GM21619 (cell line): Measurements from ENCODE around the gene GAL3ST3.
A peak's percentile ranks its signal among the peaks of the same experiment; 100 is the strongest.

Experiments
- ATAC-seq: cut with Tn5 transposase; IDR thresholded peaks from one replicate; pipeline ENCODE4 v1.9.1; 2021; ENCODE audit not compliant: unreplicated experiment

The GAL3ST3 gene

GRCh38 chr11:66069715-66070603, 21.0 kb upstream of the GAL3ST3 start, which contains the start of gene PACS1:
Gene PACS1, plus strand, starts transcription at chr11:66070272. Its CDS starts 215 bp downstream, at chr11:66070487.
- ATAC-seq, result peak; percentile 41

DNA sequence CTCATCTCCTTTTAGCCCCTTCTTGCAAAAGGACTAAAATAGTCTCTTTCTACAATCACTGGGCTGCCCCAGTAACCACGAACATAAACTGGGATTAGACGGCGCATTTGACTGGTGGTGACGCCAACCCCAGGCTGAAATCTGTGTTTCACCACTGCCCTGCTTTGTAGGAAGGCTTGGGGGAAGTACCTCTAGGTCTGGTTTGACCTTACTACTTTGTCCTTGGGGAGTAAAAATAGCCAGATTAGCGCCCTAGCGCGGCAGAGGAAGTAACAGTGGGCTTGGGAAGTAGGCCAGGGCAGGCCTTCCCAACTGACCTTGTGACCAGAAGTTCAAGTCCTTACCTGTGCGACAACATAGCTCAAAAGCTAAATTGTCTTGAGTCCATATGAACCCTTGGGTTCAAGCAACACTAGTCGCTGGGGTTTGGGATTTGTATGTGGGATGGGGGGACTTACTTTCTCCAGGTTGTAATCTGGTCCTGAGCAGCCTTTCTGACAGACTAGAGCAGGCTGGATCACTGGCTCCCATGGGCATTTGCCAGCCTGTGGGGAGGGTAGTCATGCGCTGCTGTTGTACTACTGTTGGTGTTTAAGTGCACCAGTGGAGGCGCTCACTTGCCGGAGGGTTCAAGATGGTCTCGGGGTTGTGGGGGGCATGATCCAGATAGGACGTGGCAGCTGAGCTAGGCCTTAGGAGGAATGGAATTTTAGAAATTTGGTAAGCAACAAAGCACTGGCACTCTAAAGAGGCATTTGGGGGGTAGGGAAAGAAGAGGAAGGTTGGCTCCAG, 20.2 kb upstream of the GAL3ST3 start:
- no peak for ATAC-seq

GRCh38 chr11:66068154-66068821, 19.3 kb upstream of the GAL3ST3 start:
- no peak for ATAC-seq

GRCh38 chr11:66067640-66068039, 18.7 kb upstream of the GAL3ST3 start:
- ATAC-seq, result no peak

GRCh38 chr11:66066751-66067150, 17.8 kb upstream of the GAL3ST3 start:
- no peak for ATAC-seq

DNA sequence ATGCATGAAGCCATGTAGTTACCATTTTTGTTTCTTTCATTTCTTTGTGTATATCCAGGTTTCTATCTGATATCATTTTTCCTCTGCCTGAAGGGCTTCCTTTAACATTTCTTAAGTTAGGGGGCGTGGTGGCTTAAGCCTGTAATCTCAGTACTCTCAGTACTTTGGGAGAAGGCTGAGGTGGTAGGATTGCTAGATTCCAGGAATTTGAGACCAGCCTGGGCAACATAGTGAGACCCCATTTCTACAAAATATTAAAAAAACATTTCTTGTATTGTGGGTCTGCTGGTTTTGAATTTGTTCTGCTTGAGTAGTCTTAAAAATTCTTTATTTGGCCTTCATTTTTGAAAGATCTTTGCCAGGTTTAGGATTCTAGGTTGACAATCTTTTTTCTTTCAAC, 15.6 kb upstream of the GAL3ST3 start:
- ATAC-seq, result no peak

DNA sequence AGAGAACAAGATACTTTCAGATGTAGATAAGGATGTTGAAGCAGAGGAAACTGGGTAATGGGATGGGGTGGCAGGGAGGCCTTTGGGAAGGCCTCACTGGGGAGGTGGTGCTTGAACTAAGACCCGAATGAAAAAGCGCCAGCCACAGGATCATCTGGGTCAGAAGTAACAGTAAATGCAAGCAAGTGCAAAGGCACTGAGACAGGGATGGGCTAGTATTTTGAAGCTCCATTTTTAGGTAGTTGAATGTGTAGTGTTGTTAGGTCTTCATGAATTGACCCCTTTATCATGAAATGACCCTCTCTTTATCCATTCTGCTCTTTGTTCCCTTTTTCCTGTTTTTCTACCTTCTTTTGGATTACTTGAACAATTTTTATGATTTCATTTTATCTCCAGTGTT, 14.9 kb upstream of the GAL3ST3 start:
- no peak for ATAC-seq

DNA sequence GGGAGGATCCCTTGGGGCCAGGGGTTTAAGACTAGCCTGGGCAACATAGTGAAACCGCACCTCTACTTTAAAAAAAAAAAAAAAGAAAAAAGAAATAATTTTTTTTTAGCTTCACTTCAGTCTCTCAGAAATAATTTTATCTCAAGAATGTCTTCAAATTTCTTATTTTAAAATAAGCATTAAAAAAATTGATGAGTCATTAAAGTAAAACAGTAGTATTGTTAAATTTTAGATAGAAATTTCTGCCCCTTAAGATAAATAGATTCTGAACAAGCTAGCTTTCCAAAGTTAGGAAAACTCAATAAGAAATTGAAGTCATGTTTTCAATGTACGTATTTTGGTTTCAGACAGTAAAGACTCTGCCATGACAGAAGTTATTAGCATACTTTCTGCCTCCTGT, 13.4 kb upstream of the GAL3ST3 start:
- ATAC-seq, result no peak

GRCh38 chr11:66061268-66061667, 12.3 kb upstream of the GAL3ST3 start:
- ATAC-seq, result no peak

DNA sequence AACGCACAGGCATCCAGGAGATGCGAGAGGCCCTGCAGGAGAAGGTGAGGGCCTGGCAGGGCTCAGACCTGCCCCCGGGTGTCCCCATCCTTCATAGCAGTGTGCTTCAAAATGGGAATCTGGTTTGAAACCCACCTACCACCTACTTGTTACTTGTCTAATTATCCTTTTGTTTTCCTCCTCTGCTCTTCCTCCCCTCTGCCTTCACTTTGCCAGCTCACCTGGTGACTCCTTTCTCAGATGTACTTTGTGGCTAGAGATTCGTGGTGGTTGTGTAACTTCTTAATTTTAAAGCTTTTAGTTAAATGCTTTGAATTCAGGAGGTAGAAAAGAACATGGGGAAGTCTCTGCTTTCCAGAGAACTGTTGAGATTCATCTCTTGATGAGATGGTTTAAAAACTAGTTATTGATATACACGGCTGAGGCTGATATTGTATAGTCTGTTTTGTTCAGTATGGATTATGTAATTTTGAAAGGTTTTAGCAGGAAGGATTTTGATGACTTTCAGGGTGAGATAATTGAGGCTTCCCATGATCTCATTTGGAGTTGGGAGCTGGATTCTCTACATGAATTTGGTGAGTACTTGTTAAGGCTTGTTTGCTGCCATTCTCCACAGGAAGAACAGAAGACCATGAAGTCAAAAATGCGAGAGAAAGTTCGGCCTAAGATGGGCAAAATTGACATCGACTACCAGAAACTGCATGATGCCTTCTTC, 11.2 kb upstream of the GAL3ST3 start:
- ATAC-seq, result no peak

- no peak for ATAC-seq
Observed at GRCh38 chr11:66056501-66056900, 7.5 kb upstream of the GAL3ST3 start.

DNA sequence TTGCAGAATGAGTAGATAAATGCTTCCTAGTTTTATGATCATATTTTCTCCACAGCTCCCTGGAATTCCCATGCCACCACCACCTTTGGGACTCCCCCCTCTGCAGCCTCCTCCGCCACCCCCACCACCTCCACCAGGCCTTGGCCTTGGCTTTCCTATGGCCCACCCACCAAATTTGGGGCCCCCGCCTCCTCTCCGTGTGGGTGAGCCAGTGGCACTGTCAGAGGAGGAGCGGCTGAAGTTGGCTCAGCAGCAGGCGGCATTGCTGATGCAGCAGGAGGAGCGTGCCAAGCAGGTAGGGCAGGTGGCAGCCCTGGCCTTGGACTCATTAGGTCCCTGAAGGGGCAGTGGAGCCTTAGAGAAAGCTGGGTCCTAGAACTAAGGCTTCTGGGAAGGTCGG, 6.1 kb upstream of the GAL3ST3 start:
- ATAC-seq, result no peak

DNA sequence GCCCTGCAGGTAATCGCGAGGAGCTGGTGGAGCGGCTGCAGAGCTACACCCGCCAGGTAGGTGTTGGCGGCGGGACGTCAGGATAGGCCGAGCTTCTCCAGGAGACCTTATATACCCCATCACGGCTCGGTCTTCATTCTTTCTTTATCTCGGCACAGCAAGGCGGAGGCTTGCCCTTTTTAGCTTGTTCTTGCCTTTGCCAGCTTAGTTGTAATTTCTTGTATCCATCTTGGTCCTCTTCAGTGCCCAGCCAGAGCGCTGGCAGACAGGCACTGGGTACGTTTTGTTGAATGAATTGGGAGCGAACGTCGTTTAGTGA, 3.7 kb upstream of the GAL3ST3 start:
- ATAC-seq, result no peak

GRCh38 chr11:66051766-66052663, 3.1 kb upstream of the GAL3ST3 start, which contains the start of gene SF3B2:
Gene SF3B2, plus strand, starts transcription at chr11:66052364. Its CDS starts 21 bp downstream, at chr11:66052385.
- ATAC-seq, result peak; percentile 89

DNA sequence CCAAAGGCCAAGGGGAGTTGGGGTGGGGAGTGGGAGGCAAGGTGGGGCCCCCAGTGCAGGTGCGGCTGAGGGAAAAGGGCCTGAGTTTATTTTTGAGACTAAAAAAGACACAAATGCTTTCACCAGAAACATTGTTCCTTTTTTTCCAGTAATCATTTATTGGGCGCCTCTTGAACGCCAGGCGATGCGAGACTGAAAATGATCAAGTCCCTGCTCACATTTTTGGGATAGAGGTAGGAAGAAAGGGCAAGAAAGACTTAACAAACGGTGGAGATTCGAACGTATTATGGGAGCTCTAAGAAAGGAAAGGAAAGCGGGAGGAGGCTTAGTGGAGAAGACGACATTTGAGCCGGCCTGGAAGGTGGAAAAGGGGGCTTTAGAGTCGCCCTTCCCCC, 2.4 kb upstream of the GAL3ST3 start:
- ATAC-seq, result no peak

GRCh38 chr11:66050581-66051231, 1.7 kb upstream of the GAL3ST3 start:
- no peak for ATAC-seq

- no peak for ATAC-seq
Observed at GRCh38 chr11:66047541-66048365, 1.2 kb downstream of the GAL3ST3 start.

DNA sequence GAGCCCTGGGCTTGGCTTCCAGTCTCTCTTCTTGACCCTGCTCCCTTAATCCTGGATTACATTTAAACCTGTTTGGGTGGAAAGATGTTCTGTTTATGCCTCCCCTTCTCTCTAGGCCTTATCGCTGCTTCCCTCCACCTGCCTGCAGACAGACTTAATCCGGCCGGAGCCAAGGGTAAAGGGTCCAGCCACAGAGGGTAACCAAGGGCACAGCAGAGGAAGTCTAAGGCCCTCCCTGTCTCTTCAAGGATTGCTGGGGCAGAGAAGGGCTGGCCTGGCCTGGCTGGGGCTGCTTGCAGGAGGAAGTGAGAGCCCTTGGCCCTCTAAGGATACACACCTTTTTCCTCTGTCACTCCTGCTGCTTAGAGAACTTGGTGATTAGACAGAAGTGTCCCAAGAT, 2.1 kb downstream of the GAL3ST3 start:
- no peak for ATAC-seq
